Prostate gland (tissue), 2 donors: ENCODE data around the gene DHX30. TPM values are rescaled to one million over a fixed set of nuclear protein-coding genes. Genes with fewer than 3 reads are reported as not detected.

Experiments
- DNase-seq: peaks from one replicate; pipeline ENCODE4 v3.0.0-alpha.2; 2019; ENCODE audit warnings: low spot score
- H3K27ac ChIP-seq, 2 donors: fragments of 200-600 bp; sonication (generic); 2 replicates each; pipeline ENCODE4 v1.5.1; 2017 to 2019
- H3K27me3 ChIP-seq: fragments of 200-600 bp; sonication (generic); replicated peaks from 2 replicates; pipeline ENCODE4 v1.5.1; 2019; ENCODE audit not compliant: insufficient read depth
- H3K36me3 ChIP-seq, 2 donors: fragments of 200-600 bp; sonication (generic); 1 replicate in 1 of 2; 2 replicates in 1 of 2; pipeline versions ENCODE4 v1.5.1 to v1.8.1; 2017 to 2019
- H3K4me1 ChIP-seq: fragments of 200-600 bp; sonication (generic); replicated peaks from 2 replicates; pipeline ENCODE4 v1.5.1; 2019
- H3K4me3 ChIP-seq, 2 donors: fragments of 200-600 bp; sonication (generic); 2 replicates each; pipeline ENCODE4 v1.5.1; 2017 to 2019
- H3K9me3 ChIP-seq: fragments of 200-600 bp; sonication (generic); 2 replicates; pipeline ENCODE4 v1.5.1; 2017
- CTCF ChIP-seq, 4 experiments: fragments of 200-600 bp in 2 of 4; fragments of 450-650 bp in 2 of 4; sonication (generic) in 2 of 4; IDR thresholded peaks; 1 replicate in 3 of 4; 2 replicates in 1 of 4; pipeline ENCODE4 v1.5.1; 2016 to 2019; ENCODE audit warnings: antibody characterized with exemption in 4 of 4, mild to moderate bottlenecking in 2 of 4, moderate library complexity in 2 of 4
- POLR2A ChIP-seq: fragments of 450-650 bp; IDR thresholded peaks from one replicate; pipeline ENCODE4 v1.6.1; 2016; ENCODE audit warnings: antibody characterized with exemption, mild to moderate bottlenecking
- POLR2AphosphoS5 ChIP-seq: sonication (generic); formaldehyde crosslinking; IDR thresholded peaks from one replicate; pipeline ENCODE4 v1.6.1; 2017; ENCODE audit warnings: antibody characterized with exemption
- WGBS: methylation state at CpG from one replicate; pipeline ENCODE4 v1.1.5; 2018; 5-methylcytosine and 5-hydroxymethylcytosine counted together
- intact Hi-C: fragments of 100-400 bp; cut with DNase I; formaldehyde crosslinking; loops from one replicate; pipeline ENCODE4 v1.14.2; 2022
- total RNA-seq, 2 donors: library from RNA; depleted of rRNA; stranded (reverse); fragments of >200 nt; gene quantifications; one replicate each; pipeline ENCODE4 v1.1.0, GENCODE V29; 2016

DHX30 gene
- total RNA-seq, 2 donors from 2014 or later = 72.9 to 107 TPM

GRCh38 chr3:47890828-47891612, 88.1 kb downstream of the DHX30 start:
- intact Hi-C loops = no loop called here
- H3K36me3 ChIP-seq = no peaks in the 10 kb centered on the region
- H3K4me1 ChIP-seq = no peaks in the 10 kb centered on the region
- H3K9me3 ChIP-seq = no peaks in the 10 kb centered on the region
- H3K27me3 ChIP-seq = no peaks in the 10 kb centered on the region
- H3K4me3 ChIP-seq = no peak overlapping the region
- no peak for DNase-seq
- WGBS = 48% methylated on average over 10 of the region's 10 CpGs
- no peak for TF ChIP-seq CTCF (IDR thresholded peaks at IDR 0.05)
- peak; percentile 44 for TF ChIP-seq POLR2AphosphoS5
- H3K27ac ChIP-seq = peak overlapping the region; percentile 5 to 27

DNA sequence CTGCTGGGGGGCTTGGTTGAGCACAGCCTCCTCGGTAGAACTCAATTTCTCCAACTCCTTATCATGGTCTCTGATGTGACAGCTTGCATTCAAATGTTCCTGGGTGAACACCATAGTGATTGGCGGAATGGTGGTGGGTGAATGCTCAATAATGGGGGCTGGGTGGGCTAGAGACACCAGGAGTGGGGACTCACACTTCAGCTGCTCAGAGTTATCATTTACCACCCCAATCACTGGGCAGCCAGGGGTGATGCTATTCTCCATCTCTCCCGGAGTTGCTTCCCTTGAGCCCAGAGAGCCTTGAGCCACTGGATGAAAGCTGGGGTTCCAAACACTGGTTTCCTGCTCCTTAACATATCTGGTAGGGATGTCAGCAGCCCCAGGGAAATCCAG, 88.7 kb downstream of the DHX30 start:
- no peak overlapping the region for H3K4me3 ChIP-seq
- no peaks in the 10 kb centered on the region for H3K36me3 ChIP-seq
- peak overlapping the region; percentile 5 to 27 for H3K27ac ChIP-seq
- no peaks in the 10 kb centered on the region for H3K4me1 ChIP-seq
- TF ChIP-seq POLR2A = no peak
- TF ChIP-seq POLR2AphosphoS5 = no peak
- no peak for TF ChIP-seq CTCF (IDR thresholded peaks at IDR 0.05)
- intact Hi-C loops = no loop called here
- DNase-seq = no peak
- 85% methylated on average over 3 of the region's 3 CpGs for WGBS
- no peaks in the 10 kb centered on the region for H3K27me3 ChIP-seq
- no peaks in the 10 kb centered on the region for H3K9me3 ChIP-seq

DNA sequence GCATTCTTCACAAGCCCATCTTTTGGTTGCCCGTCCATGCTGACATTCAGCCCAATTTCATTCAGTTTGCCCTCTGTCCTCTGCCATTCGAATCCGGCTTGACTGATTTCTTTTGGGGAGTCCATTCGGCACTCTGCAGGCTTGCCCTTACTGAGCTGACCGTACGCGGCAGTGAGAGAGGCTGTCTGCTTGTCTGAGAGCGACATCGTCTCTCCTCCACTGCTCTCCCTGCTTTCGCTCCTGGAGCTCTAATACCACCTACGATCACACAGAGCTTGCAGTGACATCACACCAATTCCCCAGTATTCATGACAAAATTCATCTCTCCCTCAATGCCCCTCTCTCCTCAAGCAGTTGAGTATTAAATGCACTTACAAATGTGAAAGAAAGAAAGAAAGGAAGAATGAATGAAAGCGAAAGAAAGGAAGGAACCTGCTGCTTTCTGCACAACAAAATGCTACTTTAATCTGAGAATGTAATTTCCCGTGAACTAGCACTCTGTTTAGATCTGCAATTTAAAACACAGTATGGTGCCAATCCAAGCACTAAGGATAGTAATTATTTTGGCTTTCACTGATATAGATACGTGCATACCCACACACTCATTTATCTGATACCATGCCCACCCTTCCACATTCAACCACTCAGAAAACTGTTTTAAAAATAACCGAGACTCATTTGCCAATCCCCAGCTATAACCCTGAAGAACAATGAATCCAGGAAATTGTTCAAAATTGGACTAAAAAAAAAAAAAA, 89.5 kb downstream of the DHX30 start:
- Histone ChIP-seq H3K9me3 (no peaks in the 10 kb centered on the region), H3K27me3 (no peaks in the 10 kb centered on the region), H3K4me3 (no peak overlapping the region), H3K4me1 (no peaks in the 10 kb centered on the region), H3K36me3 (no peaks in the 10 kb centered on the region), H3K27ac (no peak overlapping the region)
- WGBS = 93% methylated on average over 15 of the region's 15 CpGs
- DNase-seq = no peak
- no peak for TF ChIP-seq POLR2A
- intact Hi-C loops = no loop called here

DNA sequence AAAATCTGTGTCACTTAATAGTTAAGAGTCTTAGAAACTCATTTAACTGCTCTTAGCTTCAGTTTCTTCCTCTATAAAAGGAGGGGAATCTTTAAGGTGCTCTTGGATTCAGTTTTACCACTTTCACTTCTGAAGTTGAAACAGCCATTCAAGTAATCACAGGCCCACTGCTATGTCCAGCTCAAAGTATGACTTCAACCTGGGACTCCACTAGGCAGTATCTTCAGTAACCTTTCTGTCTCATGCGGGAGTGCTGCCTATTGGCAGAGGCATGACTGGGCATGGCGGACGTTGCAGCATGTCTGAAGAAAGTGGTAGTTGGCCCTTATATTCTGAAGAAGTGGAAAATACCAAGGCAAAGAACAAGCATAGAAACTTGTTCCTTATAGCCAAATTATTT, 92.3 kb downstream of the DHX30 start:
- H3K36me3 ChIP-seq = no peaks in the 10 kb centered on the region
- WGBS = 99% methylated on average over 3 of the region's 3 CpGs
- intact Hi-C loops = no loop called here
- no peaks in the 10 kb centered on the region for H3K4me1 ChIP-seq
- DNase-seq = no peak
- no peak overlapping the region for H3K27ac ChIP-seq
- no peak overlapping the region for H3K4me3 ChIP-seq
- TF ChIP-seq POLR2AphosphoS5 (no peak), CTCF (IDR thresholded peaks at IDR 0.05) (no peak), POLR2A (no peak)
- no peaks in the 10 kb centered on the region for H3K27me3 ChIP-seq
- no peaks in the 10 kb centered on the region for H3K9me3 ChIP-seq

GRCh38 chr3:47896736-47897135, 93.8 kb downstream of the DHX30 start:
- Histone ChIP-seq H3K36me3 (no peaks in the 10 kb centered on the region), H3K27me3 (no peaks in the 10 kb centered on the region), H3K4me3 (no peak overlapping the region), H3K9me3 (no peaks in the 10 kb centered on the region), H3K4me1 (no peaks in the 10 kb centered on the region), H3K27ac (no peak overlapping the region)
- no peak for DNase-seq
- no peak for TF ChIP-seq CTCF (IDR thresholded peaks at IDR 0.05)
- TF ChIP-seq POLR2A = no peak
- TF ChIP-seq POLR2AphosphoS5 = no peak
- 94% methylated on average over 3 of the region's 3 CpGs for WGBS
- intact Hi-C loops = no loop called here
